Measurements from ENCODE around the gene RGS10.

RGS10 gene

GRCh38 chr10:119517235-119518141, 25.0 kb downstream of the RGS10 start:
- DNase-seq: no peak

- DNase-seq: no peak
Measured at GRCh38 chr10:119516381-119517234, 25.9 kb downstream of the RGS10 start.

GRCh38 chr10:119515511-119516045, 26.9 kb downstream of the RGS10 start:
- DNase-seq: no peak

GRCh38 chr10:119514819-119515218, 27.7 kb downstream of the RGS10 start:
- no peak for DNase-seq

GRCh38 chr10:119511828-119512515, 30.5 kb downstream of the RGS10 start:
- DNase-seq: no peak

GRCh38 chr10:119509909-119510451, 32.5 kb downstream of the RGS10 start:
- DNase-seq: no peak

GRCh38 chr10:119507115-119507514, 35.4 kb downstream of the RGS10 start:
- no peak for DNase-seq

- no peak for DNase-seq
Measured at GRCh38 chr10:119505588-119506315, 36.8 kb downstream of the RGS10 start.

GRCh38 chr10:119505131-119505551, 37.4 kb downstream of the RGS10 start:
- DNase-seq: no peak

GRCh38 chr10:119504651-119505050, 37.9 kb downstream of the RGS10 start:
- DNase-seq: no peak

GRCh38 chr10:119503821-119504220, 38.7 kb downstream of the RGS10 start:
- no peak for DNase-seq

- DNase-seq: no peak
Measured at GRCh38 chr10:119502618-119503155, 39.8 kb downstream of the RGS10 start.

- no peak for DNase-seq
Measured at GRCh38 chr10:119502209-119502608, 40.3 kb downstream of the RGS10 start.

- no peak for DNase-seq
Measured at GRCh38 chr10:119501690-119502089, 40.8 kb downstream of the RGS10 start.

GRCh38 chr10:119500821-119501220, 41.7 kb downstream of the RGS10 start:
- no peak for DNase-seq

GRCh38 chr10:119500123-119500795, 42.3 kb downstream of the RGS10 start:
- no peak for DNase-seq

GRCh38 chr10:119499677-119500002, 42.9 kb downstream of the RGS10 start:
- DNase-seq: no peak

GRCh38 chr10:119498889-119499676, 43.4 kb downstream of the RGS10 start:
- DNase-seq: peak; percentile 91

- DNase-seq: peak; percentile 35
Measured at GRCh38 chr10:119497243-119497642, 45.3 kb downstream of the RGS10 start.

GRCh38 chr10:119496273-119496672, 46.2 kb downstream of the RGS10 start:
- DNase-seq: no peak
